Mammary epithelial cell (primary cell): Measurements from ENCODE around the gene EEF1AKMT1.

ENCODE experiments used
- CTCF ChIP-seq, 2 donors: IDR thresholded peaks in 1 of 2; conservative IDR thresholded peaks in 1 of 2; 2 replicates each; pipeline ENCODE4 v1.5.1; 2011 to 2012; ENCODE audit warnings: inconsistent platforms in 2 of 2, low read length in 2 of 2, mild to moderate bottlenecking in 2 of 2, control low read depth in 1 of 2, low read depth in 1 of 2; ENCODE audit not compliant: insufficient read depth in 1 of 2; ENCODE audit errors: extremely low read depth in 1 of 2
- EZH2 ChIP-seq: IDR thresholded peaks from 2 replicates; pipeline ENCODE4 v1.6.1; 2012; ENCODE audit warnings: low read length, inconsistent platforms, borderline replicate concordance

GRCh38 chr13:20803180-20803965 is 29.6 kb upstream of the EEF1AKMT1 start:
- TF ChIP-seq CTCF (conservative IDR thresholded peaks at IDR 0.05 in 1 of 2, IDR thresholded peaks at IDR 0.05 in 1 of 2; ENCODE audit: extremely low read depth in 1 of 2, insufficient read depth in 1 of 2, low read depth in 1 of 2, low read length in 2 of 2), result no peak
- TF ChIP-seq EZH2, result no peak
